NT2/D1 (cell line): ENCODE results near the gene ARHGAP30.

Experiments used
- SUZ12 ChIP-seq: IDR thresholded peaks from 2 replicates; pipeline ENCODE4 v1.6.1; 2011; ENCODE audit not compliant: insufficient read length, insufficient read depth; ENCODE audit errors: extremely low read depth
- YY1 ChIP-seq: IDR thresholded peaks from 2 replicates; pipeline ENCODE4 v1.6.1; 2011; ENCODE audit not compliant: insufficient read length, insufficient read depth
- ZNF274 ChIP-seq: IDR thresholded peaks from 2 replicates; pipeline ENCODE4 v1.6.1; 2011; ENCODE audit warnings: mild to moderate bottlenecking, low read depth, low read length

- no peak for TF ChIP-seq YY1
- no peak for TF ChIP-seq ZNF274
- TF ChIP-seq SUZ12 = no peak
These were observed 30.1 kb downstream of the ARHGAP30 start for GRCh38 chr1:161039546-161039945.
